KOPT-K1 (cell line): ENCODE measurements around the gene GBA2.

Experiments used
- H3K27ac ChIP-seq: fragments of 200-600 bp; sonication (generic); 2 replicates; pipeline ENCODE4 v1.5.1; 2016; ENCODE audit warnings: antibody characterized with exemption, mild to moderate bottlenecking, low read depth, low read length; ENCODE audit not compliant: poor library complexity, severe bottlenecking
- H3K36me3 ChIP-seq: fragments of 200-600 bp; sonication (generic); 2 replicates; pipeline ENCODE4 v1.5.1; 2017; ENCODE audit warnings: antibody characterized with exemption, mild to moderate bottlenecking, low read length, moderate library complexity; ENCODE audit not compliant: insufficient read depth
- H3K9me3 ChIP-seq: fragments of 200-600 bp; sonication (generic); 2 replicates; pipeline ENCODE4 v1.5.1; 2017; ENCODE audit warnings: antibody characterized with exemption, low read length, mild to moderate bottlenecking; ENCODE audit not compliant: insufficient read depth, poor library complexity, severe bottlenecking

The GBA2 gene

DNA sequence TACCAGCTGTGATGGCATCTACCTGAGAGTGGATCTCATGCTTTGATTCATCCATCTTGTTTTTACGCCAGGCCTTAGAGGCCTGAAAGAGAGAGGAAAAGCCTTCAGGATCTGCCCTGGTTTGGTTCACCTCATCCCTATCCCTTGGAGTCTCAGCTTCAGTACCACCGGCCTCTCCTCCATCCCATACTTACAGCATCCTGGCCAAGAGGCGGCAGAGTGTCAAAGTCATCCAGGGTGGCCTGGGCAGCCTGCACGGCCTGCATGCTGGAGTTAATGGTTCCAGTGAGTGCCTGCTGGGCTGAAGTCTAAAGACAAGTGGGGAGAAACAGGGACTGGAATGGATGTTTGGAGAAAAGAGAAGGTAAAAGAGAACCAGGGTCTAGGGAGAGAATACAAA lies 29.5 kb downstream of the GBA2 start:
- Histone ChIP-seq H3K9me3 (no peaks in the 10 kb centered on the region), H3K36me3 (peaks cover 100% of the 10 kb centered on the region), H3K27ac (no peak overlapping the region)

DNA sequence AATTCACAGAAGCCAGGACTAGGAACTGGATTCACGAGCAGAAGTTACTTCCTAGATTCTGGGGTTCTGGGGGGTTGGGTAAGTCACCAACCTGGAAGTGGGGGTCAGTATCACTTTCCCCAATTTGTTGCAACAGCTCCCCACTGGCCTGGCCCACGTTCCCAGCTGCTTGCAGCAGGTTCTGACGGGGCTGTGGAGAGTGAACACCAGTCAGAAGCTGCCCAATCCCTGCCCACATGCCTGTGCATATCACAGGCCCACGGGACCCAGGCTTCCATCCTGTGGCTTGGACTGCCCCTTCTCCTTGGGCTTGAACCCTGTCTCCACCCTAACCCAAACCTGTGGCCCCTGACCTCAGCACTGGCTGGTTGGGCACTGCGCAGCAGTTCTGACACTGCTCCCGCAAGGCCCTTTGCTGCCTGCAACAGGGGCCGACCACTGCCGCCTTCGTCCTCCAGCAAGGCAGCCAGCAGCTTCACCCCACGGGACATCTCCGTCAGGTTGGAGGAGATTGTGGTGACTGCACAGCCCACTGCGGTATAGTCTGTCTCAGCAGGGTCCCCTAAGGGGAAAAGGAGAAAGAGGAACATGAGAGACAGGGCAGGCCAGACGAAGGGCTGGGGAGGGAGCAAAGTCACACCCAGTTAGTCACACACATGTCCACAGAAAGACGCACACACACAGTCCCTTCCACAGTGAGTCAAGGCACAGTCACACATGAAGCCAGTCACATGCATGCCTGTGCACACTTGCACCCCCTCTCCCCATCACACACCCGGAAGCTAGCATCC lies 30.1 kb downstream of the GBA2 start:
- H3K9me3 ChIP-seq, result no peaks in the 10 kb centered on the region
- H3K36me3 ChIP-seq, result peaks cover 100% of the 10 kb centered on the region
- no peak overlapping the region for H3K27ac ChIP-seq

DNA sequence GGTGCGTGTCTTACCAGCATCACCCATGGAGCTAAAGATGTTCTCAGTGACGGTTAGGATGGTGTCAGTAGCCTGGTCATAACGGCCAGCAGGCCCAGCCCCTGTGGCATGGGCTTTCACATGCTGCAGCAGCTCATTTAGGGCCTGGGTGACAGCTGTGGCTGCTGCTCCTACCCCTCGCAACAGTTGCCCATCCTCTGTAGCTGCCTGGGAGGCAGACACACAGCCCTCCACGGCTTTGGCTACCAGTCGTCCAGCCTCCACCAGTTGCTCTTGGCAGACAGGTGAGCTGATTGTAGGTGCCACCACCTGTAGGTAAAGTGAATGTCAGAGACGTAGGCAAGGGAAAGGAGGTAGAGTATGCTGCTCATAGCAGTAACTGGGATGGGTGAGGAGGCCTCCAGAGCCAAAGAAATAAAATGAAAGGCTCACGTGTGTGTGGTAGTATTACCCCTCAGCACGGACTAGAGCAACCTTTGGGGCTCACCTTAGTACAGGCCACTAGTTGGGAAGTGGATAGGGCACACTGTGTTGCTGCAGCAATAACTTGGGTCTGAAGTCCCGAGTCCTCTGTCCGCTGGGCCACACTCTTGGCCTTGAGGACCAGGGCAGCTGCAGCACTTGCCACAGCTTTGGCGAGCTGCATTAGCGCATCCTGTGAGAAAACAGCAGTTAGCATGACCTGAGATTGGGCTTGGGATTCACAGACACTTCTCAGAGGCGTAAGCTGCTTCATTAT lies 31.7 kb downstream of the GBA2 start:
- H3K27ac ChIP-seq, result no peak overlapping the region
- peaks cover 100% of the 10 kb centered on the region for H3K36me3 ChIP-seq

DNA sequence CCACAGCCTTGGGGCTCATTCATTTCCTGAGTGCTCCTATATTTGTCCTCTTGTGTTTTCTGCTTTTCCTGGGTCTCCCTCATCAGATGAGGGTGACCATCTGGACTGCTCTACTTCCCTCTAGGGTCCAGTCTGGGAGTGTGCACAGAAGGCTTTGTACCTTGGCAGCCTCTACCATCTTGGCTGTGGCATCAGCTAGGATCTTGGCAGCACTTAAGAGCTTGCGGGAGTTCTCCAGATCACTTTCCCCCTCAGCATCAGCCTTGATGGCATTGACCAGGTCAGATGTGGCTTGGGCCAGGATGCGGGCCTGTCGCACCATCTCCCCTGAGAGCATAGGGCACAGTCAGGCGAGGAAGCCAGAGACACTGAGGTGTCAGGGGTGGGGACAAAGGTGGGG lies 32.8 kb downstream of the GBA2 start:
- Histone ChIP-seq H3K27ac (no peak overlapping the region), H3K9me3 (no peaks in the 10 kb centered on the region), H3K36me3 (peaks cover 100% of the 10 kb centered on the region)

More for the DNA sequence above, 31.7 kb downstream of the GBA2 start:
- H3K9me3 ChIP-seq, result no peaks in the 10 kb centered on the region

DNA sequence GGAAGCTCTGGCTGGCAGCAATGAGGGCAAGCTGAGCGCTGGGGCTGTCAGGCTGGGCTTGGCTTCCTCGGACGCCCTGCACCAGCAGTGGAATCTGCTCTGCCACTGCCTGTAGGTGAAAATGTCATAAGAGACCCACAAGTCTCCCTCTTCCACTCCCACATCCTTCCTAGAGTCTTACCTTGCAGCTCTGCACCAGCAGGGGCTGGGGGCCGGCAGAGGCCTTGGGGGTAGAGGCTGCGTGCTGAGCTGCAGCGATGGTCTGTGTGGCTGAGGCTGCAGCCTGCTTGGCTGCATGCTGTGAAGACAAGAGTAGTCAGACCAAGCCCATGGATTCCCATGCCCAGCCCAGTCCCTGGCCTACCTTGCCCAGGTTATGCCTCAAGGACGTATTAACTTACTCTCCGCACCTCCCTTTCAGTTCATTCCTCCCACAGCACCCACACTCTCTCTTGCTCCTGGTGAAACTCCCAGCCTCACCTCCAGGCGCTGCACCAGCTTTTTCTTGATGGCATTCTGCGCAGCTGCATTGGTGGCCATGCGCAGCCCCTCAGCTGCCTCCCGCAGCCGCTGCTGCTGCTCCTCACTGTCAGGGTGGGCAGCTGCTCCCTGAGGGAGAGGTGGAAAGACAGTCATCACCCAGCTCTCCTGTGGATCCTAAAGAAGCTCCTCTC lies 34.3 kb downstream of the GBA2 start:
- Histone ChIP-seq H3K9me3 (no peaks in the 10 kb centered on the region), H3K27ac (no peak overlapping the region), H3K36me3 (peaks cover 99% of the 10 kb centered on the region)

DNA sequence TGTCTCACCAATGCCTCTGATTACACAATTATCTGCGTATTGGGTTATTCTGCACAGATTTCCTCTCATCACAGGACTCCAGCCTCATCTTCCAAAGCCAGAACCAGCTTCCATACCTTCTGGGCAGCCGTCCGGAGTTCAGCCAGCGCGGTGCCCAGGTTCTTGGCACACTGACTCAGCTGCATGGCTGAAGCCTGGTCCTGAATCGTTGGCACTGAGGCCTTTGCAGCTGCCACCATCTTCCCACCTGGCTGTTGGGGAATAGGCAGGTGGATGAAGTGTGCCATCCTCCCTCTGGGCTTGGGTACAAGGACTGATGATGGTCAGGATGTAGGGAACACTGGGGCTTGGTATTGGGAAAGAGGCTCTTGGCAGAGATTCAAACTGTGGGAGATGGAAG lies 34.9 kb downstream of the GBA2 start:
- H3K9me3 ChIP-seq, result no peaks in the 10 kb centered on the region
- H3K27ac ChIP-seq, result no peak overlapping the region
- H3K36me3 ChIP-seq, result peaks cover 97% of the 10 kb centered on the region

DNA sequence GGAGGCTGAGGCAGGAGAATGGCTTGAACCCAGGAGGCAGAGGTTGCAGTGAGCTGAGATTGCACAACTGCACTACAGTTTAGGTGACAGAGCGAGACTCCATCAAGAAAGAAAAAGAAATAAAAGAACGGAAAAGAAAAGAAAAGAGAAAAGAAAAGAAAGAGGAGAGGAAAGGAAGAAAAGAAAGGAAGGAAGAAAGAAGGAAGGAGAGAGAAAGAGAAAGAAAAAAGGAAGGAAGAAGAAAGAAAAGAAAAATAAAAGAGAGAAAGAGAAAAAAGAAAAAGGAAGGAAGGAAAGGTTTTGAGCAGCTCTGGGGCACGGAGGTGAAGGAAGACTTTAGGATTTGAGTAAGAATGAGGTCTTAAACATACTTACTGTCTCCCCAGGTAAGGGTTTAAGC lies 35.5 kb downstream of the GBA2 start:
- no peak overlapping the region for H3K27ac ChIP-seq
- no peaks in the 10 kb centered on the region for H3K9me3 ChIP-seq
- peaks cover 97% of the 10 kb centered on the region for H3K36me3 ChIP-seq

DNA sequence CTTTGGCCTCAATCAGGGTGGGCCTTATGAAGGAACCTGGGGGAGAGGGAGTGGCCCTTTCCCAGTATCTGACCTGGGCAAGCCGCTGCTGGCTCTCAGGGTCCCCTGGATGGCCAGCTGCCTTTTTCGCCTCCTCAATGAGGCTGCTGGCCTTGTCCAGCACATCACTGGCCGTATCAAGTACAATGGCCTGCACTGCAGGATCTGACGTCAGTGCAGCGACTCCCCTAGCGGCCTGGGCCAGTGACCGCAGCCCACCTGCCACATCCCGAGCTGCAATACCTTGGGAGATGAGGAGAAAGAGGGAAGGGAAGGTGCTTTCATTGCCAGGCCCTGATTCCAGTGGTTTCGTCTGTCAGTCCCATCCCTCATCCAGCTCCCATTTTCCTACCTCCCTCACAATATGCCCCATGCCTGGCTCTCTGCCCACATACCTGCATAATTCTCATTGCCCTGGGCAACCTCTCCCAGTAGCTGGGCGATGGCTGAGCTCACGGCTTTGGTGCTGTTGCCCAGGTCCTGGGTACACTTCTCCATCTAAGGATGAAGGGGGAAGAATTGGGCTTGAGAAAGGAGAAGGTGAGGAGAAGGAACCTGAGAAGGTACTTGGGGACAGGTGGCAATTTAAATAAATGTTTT lies 36.1 kb downstream of the GBA2 start:
- no peaks in the 10 kb centered on the region for H3K9me3 ChIP-seq
- peaks cover 97% of the 10 kb centered on the region for H3K36me3 ChIP-seq
- H3K27ac ChIP-seq, result no peak overlapping the region

DNA sequence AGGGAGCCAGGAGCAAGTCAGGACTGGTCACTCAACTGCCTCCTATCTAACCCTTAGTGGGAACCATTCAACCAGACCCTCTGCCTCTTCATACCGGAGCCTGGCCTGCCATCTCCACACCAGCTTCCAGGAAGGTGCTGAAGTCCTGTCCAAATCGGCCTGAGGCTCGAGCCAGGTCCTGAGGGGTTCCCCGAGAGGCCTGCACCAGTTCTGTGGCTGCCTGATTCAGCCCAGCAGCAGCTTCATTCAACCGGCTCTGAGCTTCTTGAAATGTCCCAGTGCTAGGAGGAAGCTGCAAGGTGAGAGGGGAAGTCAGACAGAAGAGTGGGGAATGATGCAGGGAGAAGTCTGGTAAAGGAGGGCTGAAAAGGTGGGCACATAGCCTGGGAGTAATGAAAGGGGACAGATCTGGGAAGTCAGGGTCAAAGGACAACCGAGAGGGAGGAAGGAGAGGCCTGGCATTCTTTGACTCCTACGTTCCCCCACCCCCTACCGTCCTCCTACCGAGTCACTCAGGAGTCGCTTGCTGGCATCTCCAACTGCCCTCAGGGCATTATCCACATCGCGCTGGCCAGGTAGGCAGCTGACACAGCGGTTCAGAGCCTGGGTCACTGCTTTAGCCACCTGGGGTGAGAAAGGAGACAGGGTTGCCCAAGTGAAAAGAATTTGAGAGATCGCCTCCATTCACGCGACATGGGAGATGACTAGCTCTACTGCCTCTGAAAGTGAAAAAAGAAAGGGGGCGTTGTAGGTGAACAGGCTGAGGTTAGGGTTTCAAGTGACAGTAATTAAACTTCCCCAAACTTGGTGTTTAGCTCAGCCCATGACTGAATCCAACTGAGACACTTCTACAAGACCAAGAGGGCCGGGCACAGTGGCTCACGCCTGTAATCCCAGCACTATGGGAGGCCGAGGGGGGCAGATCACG lies 37.3 kb downstream of the GBA2 start:
- Histone ChIP-seq H3K36me3 (peaks cover 97% of the 10 kb centered on the region), H3K27ac (no peak overlapping the region), H3K9me3 (no peaks in the 10 kb centered on the region)

DNA sequence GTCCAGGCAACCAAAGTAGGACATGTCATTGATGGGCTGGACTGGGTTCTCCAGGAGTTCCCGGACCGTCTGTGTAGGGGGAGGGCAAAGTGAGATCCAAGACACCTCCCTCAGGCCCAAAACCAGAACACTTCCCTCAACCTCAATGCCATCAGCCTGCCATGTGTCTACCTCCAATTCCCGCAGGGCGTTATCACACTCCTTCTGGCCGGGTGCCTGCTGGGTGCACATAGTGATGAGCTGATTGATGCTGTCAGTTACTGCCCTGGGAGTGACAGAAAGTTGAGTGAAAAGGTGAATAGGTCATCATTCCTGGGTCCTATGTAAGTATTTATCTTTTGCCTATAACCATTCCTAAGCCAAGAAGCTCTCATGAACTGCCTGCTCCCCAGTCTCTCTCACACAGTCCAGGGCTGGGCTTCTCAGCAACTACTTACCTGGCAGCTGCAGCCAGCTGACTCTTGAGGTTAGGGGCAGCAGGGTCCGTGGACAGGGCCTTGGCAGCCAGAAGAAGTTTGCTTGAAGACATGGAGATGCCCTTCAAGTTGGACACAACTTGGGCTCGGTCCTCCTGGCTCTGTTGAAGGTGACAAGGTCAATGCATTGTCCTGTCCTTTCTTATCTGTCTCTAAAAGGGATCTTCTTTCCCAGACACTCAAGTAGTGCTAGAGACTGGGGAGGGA lies 38.1 kb downstream of the GBA2 start:
- Histone ChIP-seq H3K36me3 (peaks cover 97% of the 10 kb centered on the region), H3K9me3 (no peaks in the 10 kb centered on the region), H3K27ac (no peak overlapping the region)

DNA sequence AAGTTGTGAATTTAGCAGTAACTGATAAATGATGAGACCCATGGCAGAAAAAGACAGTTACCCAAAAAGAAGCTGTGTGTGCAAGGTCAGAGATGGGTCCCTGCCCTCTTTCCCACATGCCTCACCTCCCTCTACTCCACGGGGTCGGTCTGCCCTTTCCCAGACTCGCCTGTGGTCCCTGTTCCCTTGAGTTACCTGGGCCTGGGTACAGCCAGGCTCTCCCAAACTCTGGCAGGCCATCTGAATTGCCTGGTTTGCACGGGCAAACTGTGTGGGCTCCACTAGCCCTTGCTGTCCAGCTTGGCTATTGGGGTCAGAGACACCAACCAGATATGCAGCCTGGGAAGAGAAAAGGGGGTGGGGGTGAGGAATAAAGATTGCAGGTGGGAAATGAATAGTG lies 40.9 kb downstream of the GBA2 start:
- Histone ChIP-seq H3K9me3 (no peaks in the 10 kb centered on the region), H3K27ac (no peak overlapping the region), H3K36me3 (peaks cover 97% of the 10 kb centered on the region)

DNA sequence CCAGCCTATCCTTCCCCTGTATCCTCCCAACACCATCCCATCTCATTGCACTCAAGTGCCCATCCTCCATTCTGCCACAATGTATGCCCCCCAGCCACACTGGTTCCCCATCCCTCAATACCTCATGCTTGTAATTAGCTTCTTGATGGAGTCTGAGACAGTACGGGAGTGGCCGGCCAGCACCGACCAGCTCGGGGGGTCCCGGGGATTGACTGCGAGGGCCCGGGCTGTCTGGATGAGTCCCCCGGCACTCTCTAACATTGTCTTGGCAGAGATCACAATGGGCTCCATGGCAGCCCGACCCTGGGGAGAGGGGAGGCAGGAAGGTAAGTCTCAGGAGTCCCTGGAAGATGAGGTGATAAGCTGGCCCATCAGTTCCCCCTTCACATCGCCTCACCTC lies 42.1 kb downstream of the GBA2 start:
- Histone ChIP-seq H3K36me3 (peaks cover 97% of the 10 kb centered on the region), H3K9me3 (no peaks in the 10 kb centered on the region), H3K27ac (no peak overlapping the region)

DNA sequence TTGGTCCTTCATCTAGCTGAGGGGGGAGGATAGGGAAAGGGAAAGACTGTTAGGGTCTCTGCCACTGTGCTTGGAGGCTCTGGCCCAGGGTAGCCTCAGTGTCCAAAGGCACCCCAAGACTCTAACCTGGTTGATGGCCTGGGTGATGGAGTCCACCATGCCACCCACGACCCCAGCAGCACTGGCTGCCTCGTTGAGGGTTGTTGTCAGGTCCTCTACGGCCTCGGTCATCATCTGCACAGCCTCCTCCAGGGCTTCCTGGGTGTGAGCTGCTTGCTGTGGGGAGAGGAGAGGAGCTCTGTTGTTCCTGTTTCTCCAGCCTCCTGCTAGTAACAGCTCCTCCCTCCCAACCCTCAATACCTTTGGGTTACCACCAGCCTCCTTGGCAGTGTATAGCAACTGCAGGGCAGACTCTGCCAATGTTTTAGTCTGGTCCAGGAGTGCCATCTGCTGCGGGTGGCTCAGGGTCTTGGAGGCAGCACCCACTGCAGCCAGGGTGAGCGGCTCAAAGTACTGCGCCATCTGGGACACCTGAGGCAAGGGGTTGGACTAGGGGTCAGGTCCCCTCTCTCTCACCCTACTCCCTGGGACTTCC lies 43.1 kb downstream of the GBA2 start:
- H3K36me3 ChIP-seq, result peaks cover 97% of the 10 kb centered on the region
- H3K27ac ChIP-seq, result no peak overlapping the region
- no peaks in the 10 kb centered on the region for H3K9me3 ChIP-seq
